ENCODE measurements around the gene MEX3D. TPM values are rescaled to one million over a fixed set of nuclear protein-coding genes. Genes with fewer than 3 reads are reported as not detected.
A peak's percentile ranks its signal among the peaks of the same experiment; 100 is the strongest.

The MEX3D gene
- total RNA-seq, 2 experiments from 2014 or later, result 11.9 to 13.6 TPM

DNA sequence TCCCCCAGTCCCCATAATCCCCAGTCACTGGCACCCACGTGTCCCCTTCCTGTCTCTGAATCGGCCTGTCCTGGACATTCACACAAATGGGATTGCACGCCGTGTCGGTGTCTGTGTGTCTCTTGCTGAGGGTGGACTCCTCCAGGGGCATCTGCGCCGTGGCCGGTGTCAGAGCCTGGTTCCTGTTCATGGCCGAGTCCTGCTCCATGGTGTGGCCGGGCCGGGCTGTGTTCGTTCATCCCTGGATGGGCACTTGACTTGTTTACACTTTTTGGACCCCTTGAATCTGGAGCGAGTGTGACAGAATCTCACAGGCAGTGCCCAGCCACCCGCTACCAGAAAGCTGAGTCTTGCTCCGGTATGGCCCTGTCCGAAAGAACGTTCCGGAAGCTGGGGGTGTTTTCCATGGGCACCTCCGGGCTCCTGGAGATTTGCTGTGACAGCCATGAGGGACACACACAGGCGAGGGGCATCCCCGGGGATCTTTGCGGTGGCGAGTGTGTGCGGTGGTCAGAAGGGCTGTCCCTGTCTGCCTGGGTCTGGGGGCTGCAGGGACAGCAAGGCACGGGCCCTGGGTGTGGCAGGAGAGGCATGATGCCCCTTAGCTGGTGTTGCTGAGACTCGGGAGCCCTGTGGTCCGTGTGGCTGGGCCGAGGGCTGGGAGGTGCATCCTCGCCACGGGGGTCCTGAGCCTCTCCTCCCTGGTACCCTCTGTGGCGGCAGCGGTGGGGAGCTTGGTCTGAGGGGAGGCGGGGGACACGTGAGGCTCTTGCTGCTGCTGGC lies 6.4 kb upstream of the MEX3D start:
- Histone ChIP-seq H3K4me1 (ENCODE audit: insufficient read depth, low read length, poor library complexity, severe bottlenecking) (no peaks in the 10 kb centered on the region), H3K27ac (ENCODE audit: low read depth, low read length, poor library complexity, severe bottlenecking) (no peak overlapping the region), H3K4me2 (ENCODE audit: low read length) (no peak overlapping the region), H3K36me3 (ENCODE audit: insufficient read depth, low read length) (peaks cover 39% of the 10 kb centered on the region), H3K4me3 (ENCODE audit: low read depth, low read length, poor library complexity, severe bottlenecking) (no peak overlapping the region), H3K9me3 (ENCODE audit: low read length) (no peaks in the 10 kb centered on the region), H2AFZ (ENCODE audit: low read length) (no peak overlapping the region), H3K9me2 (ENCODE audit: insufficient read depth, low read length) (no peaks in the 10 kb centered on the region), H4K20me1 (ENCODE audit: insufficient read depth, low read length) (no peaks in the 10 kb centered on the region), H3K79me2 (ENCODE audit: insufficient read depth, low read depth, low read length) (no peaks in the 10 kb centered on the region)
- CTCF ChIA-PET (ENCODE audit: unreplicated experiment), result no interaction called here
- no peak for DNase-seq (ENCODE audit: low spot score)
- POLR2A ChIA-PET, result no interaction called here
- no peak for TF ChIP-seq CTCF (conservative IDR thresholded peaks at IDR 0.05; ENCODE audit: low read length)
- TF ChIP-seq EZH2phosphoT487 (IDR thresholded peaks at IDR 0.05; ENCODE audit: borderline replicate concordance, low read depth, low read length), result no peak
- intact Hi-C loops (cut with micrococcal nuclease; ENCODE audit: unreplicated experiment), result no loop called here
- TSS peak; percentile 35 for BruUV-seq (replicated peaks)

GRCh38 chr19:1572795-1573194 lies 4.7 kb upstream of the MEX3D start:
- ChIA-PET POLR2A (no interaction called here), CTCF (ENCODE audit: unreplicated experiment) (no interaction called here)
- Histone ChIP-seq H3K4me3 (ENCODE audit: low read depth, low read length, poor library complexity, severe bottlenecking) (no peak overlapping the region), H3K36me3 (ENCODE audit: insufficient read depth, low read length) (peaks cover 24% of the 10 kb centered on the region), H3K4me2 (ENCODE audit: low read length) (no peak overlapping the region), H3K9me3 (ENCODE audit: low read length) (no peaks in the 10 kb centered on the region), H2AFZ (ENCODE audit: low read length) (no peak overlapping the region), H3K79me2 (ENCODE audit: insufficient read depth, low read depth, low read length) (no peaks in the 10 kb centered on the region), H3K27ac (ENCODE audit: low read depth, low read length, poor library complexity, severe bottlenecking) (no peak overlapping the region), H4K20me1 (ENCODE audit: insufficient read depth, low read length) (no peaks in the 10 kb centered on the region), H3K9me2 (ENCODE audit: insufficient read depth, low read length) (no peaks in the 10 kb centered on the region), H3K4me1 (ENCODE audit: insufficient read depth, low read length, poor library complexity, severe bottlenecking) (peaks cover 6% of the 10 kb centered on the region)
- intact Hi-C loops (cut with micrococcal nuclease; ENCODE audit: unreplicated experiment), result no loop called here
- no peak for DNase-seq (ENCODE audit: low spot score)
- no peak for TF ChIP-seq EZH2phosphoT487 (IDR thresholded peaks at IDR 0.05; ENCODE audit: borderline replicate concordance, low read depth, low read length)
- TF ChIP-seq CTCF (conservative IDR thresholded peaks at IDR 0.05; ENCODE audit: low read length), result no peak
- no TSS peak for BruUV-seq (replicated peaks)

- H3K4me2 ChIP-seq (ENCODE audit: low read length), result no peak overlapping the region
- H3K4me1 ChIP-seq (ENCODE audit: insufficient read depth, low read length, poor library complexity, severe bottlenecking), result peaks cover 13% of the 10 kb centered on the region
- ChIA-PET POLR2A (no interaction called here), CTCF (ENCODE audit: unreplicated experiment) (no interaction called here)
- H3K36me3 ChIP-seq (ENCODE audit: insufficient read depth, low read length), result peaks cover 13% of the 10 kb centered on the region
- TF ChIP-seq CTCF (conservative IDR thresholded peaks at IDR 0.05; ENCODE audit: low read length), result no peak
- no peak for TF ChIP-seq EZH2phosphoT487 (IDR thresholded peaks at IDR 0.05; ENCODE audit: borderline replicate concordance, low read depth, low read length)
- H3K79me2 ChIP-seq (ENCODE audit: insufficient read depth, low read depth, low read length), result no peaks in the 10 kb centered on the region
- no peaks in the 10 kb centered on the region for H4K20me1 ChIP-seq (ENCODE audit: insufficient read depth, low read length)
- H2AFZ ChIP-seq (ENCODE audit: low read length), result no peak overlapping the region
- intact Hi-C loops (cut with micrococcal nuclease; ENCODE audit: unreplicated experiment), result no loop called here
- no peaks in the 10 kb centered on the region for H3K9me2 ChIP-seq (ENCODE audit: insufficient read depth, low read length)
- no peaks in the 10 kb centered on the region for H3K9me3 ChIP-seq (ENCODE audit: low read length)
- no peak for DNase-seq (ENCODE audit: low spot score)
- no peak overlapping the region for H3K4me3 ChIP-seq (ENCODE audit: low read depth, low read length, poor library complexity, severe bottlenecking)
- no TSS peak for BruUV-seq (replicated peaks)
- H3K27ac ChIP-seq (ENCODE audit: low read depth, low read length, poor library complexity, severe bottlenecking), result no peak overlapping the region
These were observed 3.2 kb upstream of the MEX3D start for GRCh38 chr19:1571358-1571757.

All from OCI-LY7 (cell line).